Effector CD8-positive, alpha-beta T cell (primary cell): ENCODE measurements around the gene CSRP1.
"Not testable (repeated sequence)": the region's sequence is repeated elsewhere in the genome, so short reads cannot be mapped to it uniquely, and the experiment has no call there.

ENCODE experiments used
- DNase-seq: peaks from one replicate; lab custom pipeline; 2025; lab: John Stamatoyannopoulos, UW
- total RNA-seq, 4 experiments: gene quantifications; one replicate each; lab custom pipeline; 2026; lab: John Stamatoyannopoulos, UW

Gene CSRP1
- total RNA-seq = 41.2 to 71.0 (median 47.4) reads per million in 4 experiments

GRCh38 chr1:201506557-201507359 lies at the start of gene CSRP1:
Gene CSRP1, minus strand, starts transcription at chr1:201507123. Its CDS starts 10,820 bp downstream, at chr1:201496303.
- DNase-seq = peak; percentile 45

GRCh38 chr1:201555593-201555945 lies 48.6 kb upstream of the CSRP1 start:
- DNase-seq = no peak

GRCh38 chr1:201554789-201555592 lies 48.1 kb upstream of the CSRP1 start:
- no peak for DNase-seq

GRCh38 chr1:201554190-201554600 lies 47.3 kb upstream of the CSRP1 start:
- DNase-seq = no peak

DNA sequence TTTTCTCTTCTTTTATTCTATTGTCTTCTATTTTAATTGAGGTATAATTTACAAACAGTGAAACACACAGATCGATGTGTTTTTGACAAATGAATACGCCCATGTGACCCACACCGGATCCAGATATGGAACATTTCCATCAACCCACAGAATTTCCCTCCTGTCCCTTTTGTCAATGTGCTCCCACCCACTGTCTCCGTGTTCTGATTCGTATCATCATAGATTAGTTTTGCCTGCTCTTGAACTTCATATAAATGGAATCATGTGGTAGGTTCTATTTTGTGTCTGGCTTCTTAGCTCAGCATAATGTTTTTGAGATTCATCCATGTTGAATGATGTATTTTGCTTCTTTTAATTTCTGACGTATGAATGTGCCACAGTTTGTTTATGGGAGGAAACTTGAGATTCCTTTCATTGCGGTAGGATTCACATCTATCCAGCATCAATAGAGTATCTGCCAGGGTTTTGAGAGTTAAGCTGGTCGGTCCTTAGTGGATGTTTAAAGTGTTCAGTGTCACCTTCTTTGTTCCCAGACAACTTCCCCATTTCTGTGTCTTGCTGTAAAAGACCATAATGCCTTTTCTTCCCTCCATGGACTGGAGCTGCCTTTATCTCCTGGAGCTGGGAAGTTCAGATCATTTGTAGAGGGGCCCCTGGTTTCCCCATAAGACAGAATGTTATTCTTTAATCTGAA lies 46.7 kb upstream of the CSRP1 start:
- no peak for DNase-seq

DNA sequence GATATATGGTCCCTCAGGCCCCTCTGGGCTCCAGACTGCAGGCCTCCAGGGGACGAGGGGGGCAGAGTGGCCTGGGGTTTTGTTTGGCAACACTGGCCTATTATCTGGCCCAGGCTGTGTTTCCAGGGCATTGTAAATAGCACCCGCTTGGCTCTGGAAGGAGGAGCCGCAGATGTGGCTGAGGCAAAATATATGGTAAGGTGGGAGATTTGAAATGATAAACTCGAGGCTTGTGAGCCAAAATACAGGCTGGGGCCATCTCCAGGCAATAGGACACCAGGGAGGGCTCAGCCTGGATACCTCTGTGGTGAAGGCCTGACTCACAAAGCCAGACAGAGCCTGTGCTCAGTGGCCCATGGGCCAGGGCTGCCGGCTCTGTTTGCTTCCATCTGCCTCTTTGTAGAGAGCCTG lies 46.0 kb upstream of the CSRP1 start:
- no peak for DNase-seq

DNA sequence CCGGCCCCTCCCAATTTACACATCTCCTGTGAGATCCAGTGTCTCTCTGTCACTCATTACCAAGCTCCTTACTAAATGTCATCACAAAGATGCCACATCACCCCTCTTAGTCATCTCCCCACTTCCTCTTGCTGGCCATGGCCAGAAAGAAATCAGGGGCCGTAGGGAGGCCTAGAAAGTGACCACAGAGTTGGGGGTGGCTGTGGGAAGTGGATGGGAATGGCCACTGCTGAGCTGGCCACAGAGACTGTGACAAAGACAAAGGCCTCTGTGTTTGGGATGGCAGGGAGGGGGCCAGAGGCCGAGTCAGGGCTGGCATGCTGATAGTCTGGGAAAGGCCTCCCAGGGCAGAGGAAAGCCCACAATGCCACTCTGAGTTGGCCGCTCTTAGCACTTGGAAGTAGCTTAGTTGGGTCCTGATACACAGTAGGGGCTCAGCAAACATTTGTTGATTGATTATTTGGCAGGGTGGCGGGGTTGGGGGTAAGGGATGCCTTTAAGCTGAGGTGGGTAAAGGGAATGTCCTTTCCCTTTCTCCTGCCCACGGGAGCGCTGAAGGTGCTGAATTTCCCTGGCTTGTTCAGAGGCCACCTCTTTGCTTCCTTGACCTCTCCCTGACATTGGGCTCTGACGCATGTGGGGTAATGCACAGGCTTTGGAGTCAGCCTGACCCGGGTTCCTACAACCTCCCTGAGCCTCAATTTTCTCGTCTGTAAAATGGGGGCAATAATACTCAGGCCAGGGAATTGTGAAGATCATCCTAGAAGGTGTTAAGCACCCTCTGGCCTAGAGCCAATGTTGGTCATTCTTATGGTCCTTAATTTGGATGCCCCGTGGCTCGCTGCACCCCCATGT lies 45.2 kb upstream of the CSRP1 start:
- no peak for DNase-seq

DNA sequence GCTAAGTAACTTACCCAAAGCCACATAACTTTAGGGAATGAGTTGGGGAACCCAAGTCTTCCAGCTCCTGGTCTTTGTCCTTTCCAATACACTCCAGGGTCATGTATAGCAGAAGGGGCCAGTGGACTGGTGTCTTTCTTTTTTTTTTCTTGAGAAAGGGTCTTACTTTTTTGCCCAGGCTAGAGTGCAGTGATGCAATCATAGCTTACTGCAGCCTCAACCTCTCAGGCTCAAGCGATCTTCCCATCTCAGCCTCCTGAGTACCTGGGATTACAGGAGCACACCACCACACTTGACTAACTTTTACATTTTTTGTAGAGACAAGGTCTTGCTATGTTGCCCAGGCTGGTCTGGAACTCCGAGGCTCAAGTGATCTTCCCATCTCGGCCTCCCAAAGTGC lies 44.2 kb upstream of the CSRP1 start:
- no peak for DNase-seq

- DNase-seq = not testable (repeated sequence)
Observed at GRCh38 chr1:201549522-201549921, 42.6 kb upstream of the CSRP1 start.

DNA sequence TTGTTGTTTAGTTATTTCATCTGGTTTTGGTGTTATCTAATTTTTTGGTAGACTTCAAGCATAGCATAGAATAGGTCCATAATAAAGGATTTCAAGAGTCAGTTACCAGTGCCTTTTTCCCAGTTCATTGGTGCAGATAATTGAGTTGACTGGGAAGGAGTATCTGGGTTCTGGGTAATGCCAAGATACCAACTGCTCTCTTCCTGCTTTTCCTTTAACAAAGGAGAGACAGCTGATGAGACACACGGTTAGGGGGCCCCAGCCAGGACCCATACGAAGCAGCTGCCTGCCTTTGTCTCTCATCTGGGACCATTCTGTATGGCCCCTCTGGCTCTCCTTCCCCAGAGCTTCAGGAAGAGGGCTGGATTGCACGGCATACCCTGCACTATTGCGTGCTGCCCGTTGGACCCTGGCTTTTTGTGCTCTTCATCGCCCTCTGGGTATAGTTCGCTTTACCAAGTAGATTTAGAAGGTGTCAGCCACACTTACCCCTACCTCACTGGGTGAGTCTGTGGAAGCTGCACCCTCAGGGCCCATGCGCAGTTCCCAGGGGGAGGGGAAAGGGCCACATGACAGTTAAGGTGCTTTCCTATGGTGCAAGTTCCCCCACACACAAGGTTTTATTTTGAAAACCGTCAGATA lies 39.0 kb upstream of the CSRP1 start:
- no peak for DNase-seq

- no peak for DNase-seq
Observed at GRCh38 chr1:201544710-201545109, 37.8 kb upstream of the CSRP1 start.

- DNase-seq = no peak
Observed at GRCh38 chr1:201543871-201544642, 37.1 kb upstream of the CSRP1 start.

DNA sequence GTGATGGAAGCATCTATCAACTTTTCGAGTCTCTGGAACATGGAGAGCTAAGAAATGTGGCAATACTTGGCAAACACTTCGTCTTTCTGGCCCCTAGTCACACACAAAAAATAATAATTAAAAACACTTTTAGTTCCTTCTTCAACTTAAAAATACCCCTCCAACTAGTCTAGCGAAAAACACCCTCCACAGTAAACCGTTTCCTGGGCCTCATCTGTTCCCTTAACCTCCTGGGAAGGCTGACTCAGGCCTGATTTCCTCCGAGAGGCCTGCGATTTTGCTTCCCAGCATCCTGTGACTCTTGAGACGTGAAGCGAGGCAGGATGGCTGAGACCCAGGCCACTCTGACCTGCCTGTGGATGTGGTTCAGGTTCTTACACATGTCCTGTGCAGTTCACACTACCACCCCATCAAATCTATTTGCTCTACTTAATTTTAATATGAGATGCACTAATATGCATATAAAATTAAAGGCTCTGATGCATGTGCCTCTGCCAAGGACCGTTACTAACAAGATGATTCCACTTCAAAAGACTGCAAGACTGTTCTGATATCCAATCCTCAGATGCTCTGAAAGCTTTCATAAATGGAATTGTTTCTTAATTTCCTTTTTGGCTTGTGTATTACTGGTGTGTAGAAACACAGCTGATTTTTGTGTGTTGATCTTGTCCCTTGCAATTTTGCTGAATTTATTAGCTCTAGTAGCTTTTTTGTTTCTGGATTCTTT lies 35.5 kb upstream of the CSRP1 start:
- DNase-seq = no peak

DNA sequence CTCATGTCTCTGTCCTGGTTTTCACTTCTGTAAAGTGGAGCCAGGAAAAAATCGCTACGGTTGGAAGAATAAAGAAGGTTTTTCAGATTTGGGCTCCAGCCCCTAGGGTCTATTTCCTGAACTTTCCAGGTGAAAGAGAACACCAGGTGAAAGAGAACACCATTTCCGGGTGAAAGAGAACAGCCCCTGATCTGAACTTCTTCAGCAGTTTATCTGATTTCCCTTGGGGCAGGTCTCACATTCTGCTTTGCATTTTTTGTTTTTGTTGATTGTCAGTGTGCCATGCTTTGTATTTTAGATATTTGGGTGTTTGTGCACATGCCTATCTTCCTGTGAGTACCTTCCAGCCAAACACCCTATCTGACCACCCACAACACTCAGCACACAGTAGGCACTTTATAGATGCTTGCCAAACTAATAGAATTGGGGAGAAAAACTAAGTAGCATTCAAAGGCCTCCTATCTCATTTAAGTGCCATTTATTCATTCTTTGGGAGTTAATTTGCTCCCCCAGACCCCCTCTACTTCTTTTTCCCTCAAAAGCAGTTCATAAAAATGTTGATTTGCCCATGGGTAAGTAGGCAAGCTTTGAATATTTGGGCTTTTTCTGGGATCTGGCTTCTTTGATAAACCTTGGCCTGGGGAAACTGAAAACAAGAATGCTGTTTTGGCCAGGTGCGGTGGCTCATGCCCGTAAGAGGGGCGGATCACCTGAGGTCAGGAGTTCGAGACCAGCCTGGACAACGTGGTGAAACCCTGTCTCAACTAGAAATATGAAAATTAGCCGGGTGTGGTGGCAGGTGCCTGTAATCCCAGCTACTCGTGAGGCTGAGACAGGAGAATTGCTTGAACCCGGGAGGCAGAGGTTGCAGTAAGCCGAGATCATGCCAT lies 34.2 kb upstream of the CSRP1 start:
- DNase-seq = no peak

GRCh38 chr1:201539561-201540431 lies 32.9 kb upstream of the CSRP1 start:
- no peak for DNase-seq

DNA sequence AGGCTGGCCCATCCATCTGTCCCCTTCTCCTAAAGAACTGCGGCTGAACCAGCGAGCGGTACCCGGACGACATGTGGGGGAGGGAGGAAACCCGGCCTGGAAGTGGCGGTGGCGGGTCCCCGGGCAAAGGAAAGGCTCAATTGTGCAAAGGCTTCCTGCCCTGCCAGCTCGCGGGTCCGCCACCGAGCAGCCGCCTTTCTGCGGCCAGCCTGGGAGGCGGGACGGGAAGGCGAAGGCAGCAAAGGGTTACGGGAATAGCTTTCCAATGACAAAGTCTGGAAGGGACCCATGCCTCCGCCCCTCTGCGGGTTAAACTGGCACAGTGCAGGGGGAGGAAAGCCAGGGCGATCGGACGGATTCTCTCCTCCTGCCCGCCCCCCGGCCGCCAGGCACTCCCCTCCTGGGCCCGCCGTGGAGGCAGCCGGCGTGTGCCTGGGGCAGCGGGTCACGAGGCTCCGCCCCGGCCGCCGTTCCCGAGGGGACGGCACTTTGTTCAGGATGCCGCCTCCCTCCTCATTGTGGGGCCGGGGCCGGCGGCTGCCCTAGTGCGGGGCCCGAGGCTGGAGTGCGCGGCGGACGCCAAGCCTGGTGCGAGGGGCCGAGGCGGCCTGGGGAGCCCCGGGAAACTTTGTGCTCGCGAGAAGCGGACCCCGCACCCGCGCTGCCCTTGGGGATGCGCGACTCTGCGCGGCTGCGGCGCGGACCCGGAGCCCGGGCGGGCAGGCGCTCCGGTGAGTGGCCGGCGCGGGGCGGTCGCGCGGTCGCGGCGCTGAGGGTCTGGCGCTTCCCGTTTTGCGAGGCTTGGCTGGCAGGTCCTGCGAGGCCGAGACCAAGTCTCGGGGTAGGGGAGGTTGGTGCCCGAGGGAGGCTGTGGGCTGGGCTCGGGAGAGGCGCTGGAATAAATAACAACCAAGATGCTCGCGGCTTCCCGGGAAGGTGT lies 32.0 kb upstream of the CSRP1 start, which contains the start of gene NAV1:
Gene NAV1 (plus strand): TSS at position 516 of the 940 bp plus-strand sequence. CDS start 83,758 bp downstream, outside the sequence.
- DNase-seq = no peak
